ENCODE results near the gene NUDCD3.

NUDCD3 gene

GRCh38 chr7:44382459-44383265 is 107.8 kb downstream of the NUDCD3 start:
- H3K9ac ChIP-seq = no peak overlapping the region
- no peak overlapping the region; a peak in 1 of 22 replicates for H3K27ac ChIP-seq
- H3K27me3 ChIP-seq = no peaks in the 10 kb centered on the region
- no peak for TF ChIP-seq Cebpa-rat (IDR thresholded peaks at IDR 0.05)
- peaks cover 31 to 67% (median 45%) of the 10 kb centered on the region in 11 experiments for H3K36me3 ChIP-seq
- H3K9me3 ChIP-seq (replicated peaks in 1 of 11) = no peaks in the 10 kb centered on the region
- peaks cover 0 to 65% (median 12%) of the 10 kb centered on the region in 11 experiments; a peak in 11 of 22 replicates for H4K20me1 ChIP-seq
- no peaks in the 10 kb centered on the region for H3K4me1 ChIP-seq
- no peak overlapping the region for H3K4me3 ChIP-seq
- no peak overlapping the region for H3K4me2 ChIP-seq

DNA sequence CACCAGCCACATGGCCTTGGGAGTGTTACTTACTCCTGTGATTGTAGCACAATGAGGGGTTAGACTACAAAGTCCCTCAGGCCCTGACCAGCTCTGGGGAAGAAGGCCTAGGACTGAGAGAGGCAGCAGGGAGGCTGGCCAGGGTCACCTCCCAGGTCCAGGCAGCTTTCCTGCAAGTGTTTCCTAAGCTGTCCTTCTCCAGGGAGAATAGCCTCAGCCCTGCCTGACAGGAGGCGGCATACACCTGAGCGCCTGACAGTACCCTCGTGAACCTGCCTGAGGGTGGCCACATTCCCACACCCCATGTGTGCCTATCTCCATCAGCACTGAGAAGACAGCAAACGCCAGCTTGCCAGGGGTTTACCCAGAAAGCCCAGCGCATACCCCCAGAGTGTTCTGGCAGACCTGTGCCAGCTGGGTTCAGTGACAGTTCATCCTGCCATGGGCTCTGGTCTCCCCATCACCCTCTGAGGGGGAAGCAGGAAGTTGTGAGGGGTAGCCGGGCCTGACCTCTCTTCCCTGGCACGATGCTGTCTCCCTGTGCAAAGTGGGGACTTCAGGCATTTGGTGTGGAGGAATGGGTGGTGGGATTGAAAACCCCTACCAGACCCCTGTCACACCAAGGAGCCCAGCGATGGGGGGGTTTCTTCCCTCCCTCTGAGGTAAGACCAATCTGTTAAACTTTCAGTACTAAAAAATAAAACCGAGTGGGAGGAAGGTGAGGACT is 108.8 kb downstream of the NUDCD3 start:
- no peak overlapping the region for H3K4me3 ChIP-seq
- H3K9ac ChIP-seq = no peak overlapping the region
- H3K36me3 ChIP-seq = peaks cover 31 to 57% (median 35%) of the 10 kb centered on the region in 11 experiments
- peaks cover 0 to 69% (median 10%) of the 10 kb centered on the region in 11 experiments; a peak in 11 of 22 replicates for H4K20me1 ChIP-seq
- no peak overlapping the region for H3K4me2 ChIP-seq
- H3K27me3 ChIP-seq = no peaks in the 10 kb centered on the region
- H3K9me3 ChIP-seq (replicated peaks in 1 of 11) = no peaks in the 10 kb centered on the region
- no peak for TF ChIP-seq Cebpa-rat (IDR thresholded peaks at IDR 0.05)
- H3K27ac ChIP-seq = no peak overlapping the region
- H3K4me1 ChIP-seq = no peaks in the 10 kb centered on the region

- Histone ChIP-seq H4K20me1 (peaks cover 0 to 68% (median 6%) of the 10 kb centered on the region in 11 experiments; a peak in 10 of 22 replicates), H3K4me1 (no peaks in the 10 kb centered on the region), H3K9me3 (replicated peaks in 1 of 11) (no peaks in the 10 kb centered on the region), H3K36me3 (peaks cover 24 to 50% (median 28%) of the 10 kb centered on the region in 11 experiments), H3K4me2 (no peak overlapping the region), H3K9ac (no peak overlapping the region), H3K4me3 (no peak overlapping the region), H3K27me3 (no peaks in the 10 kb centered on the region), H3K27ac (no peak overlapping the region)
- no peak for TF ChIP-seq Cebpa-rat (IDR thresholded peaks at IDR 0.05)
Measured at GRCh38 chr7:44380831-44381493, 109.5 kb downstream of the NUDCD3 start.

DNA sequence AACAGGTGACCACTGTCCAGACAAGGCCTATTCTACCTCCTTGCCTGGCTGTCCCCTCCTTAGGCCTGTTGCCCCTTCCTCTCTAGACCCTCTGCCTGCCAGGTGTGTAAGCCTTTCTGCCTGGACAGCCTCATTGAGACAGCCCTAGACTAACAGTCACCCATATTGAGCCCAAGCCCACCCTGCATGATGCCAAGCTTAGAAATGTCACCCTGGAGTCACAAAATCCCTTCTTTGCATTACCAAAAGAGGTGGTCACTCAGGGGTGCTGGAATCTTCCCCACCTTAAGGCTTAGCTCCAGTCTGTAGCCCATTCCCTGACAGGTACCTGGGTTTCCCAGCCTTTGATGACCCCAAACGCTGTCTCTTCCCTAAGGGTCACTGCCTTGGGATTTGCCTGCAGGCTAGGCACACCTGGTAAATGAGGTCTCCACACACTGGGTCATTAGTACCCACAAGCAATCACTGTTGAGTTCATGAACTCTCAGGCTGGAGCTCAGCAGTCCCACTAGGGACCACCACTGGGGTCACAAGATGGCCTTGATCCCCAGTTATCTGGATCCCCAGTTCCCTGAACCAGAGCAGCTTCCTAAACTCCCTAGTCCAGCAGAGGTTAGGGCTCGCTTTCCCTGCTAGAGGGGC is 110.1 kb downstream of the NUDCD3 start:
- Histone ChIP-seq H4K20me1 (peaks cover 0 to 61% (median 5%) of the 10 kb centered on the region in 11 experiments; a peak in 8 of 22 replicates), H3K9ac (no peak overlapping the region), H3K4me3 (no peak overlapping the region), H3K4me2 (no peak overlapping the region), H3K36me3 (peaks cover 18 to 44% (median 21%) of the 10 kb centered on the region in 11 experiments), H3K27me3 (no peaks in the 10 kb centered on the region), H3K27ac (no peak overlapping the region), H3K9me3 (replicated peaks in 1 of 11) (no peaks in the 10 kb centered on the region), H3K4me1 (no peaks in the 10 kb centered on the region)
- TF ChIP-seq Cebpa-rat (IDR thresholded peaks at IDR 0.05) = no peak

DNA sequence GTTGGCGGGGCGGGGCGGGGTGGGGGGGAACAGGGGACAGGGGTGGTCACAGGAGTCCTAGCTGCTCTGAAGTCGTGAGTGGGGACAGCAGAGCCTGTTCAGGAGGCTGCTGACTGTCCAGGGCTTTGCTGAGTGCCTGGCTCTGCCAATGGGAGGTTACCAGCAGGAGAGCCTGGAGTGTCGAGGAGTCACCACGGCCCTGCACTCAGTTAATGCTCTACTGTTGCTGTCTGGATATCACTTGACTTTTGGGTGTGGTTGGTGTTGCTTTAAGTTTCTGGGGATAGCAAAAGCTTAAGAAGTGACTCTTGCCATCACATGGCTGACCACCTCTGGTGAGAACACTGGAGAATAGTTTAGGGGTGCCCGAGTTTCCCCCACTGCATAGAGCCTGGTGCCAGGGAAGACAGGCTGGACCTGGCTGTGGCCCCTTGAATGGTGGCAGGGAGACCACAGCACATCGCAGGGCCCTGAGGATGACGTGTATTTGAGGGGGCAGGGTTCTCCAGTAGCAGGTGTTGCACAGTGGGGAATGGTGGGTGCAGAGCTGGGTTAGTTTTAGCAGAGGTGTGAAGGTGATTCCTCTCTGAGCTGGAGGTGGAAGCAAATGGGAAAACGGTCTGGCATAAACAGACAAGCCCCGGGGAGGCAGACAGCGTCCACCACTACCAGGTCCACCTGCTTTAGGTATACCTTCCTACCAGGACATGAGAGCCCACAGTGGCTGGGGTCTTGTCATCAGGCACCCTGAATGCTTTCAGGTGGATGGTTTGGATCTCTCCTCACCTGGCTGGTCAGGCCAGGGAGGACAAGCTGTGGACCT is 110.9 kb downstream of the NUDCD3 start:
- H3K27me3 ChIP-seq = no peaks in the 10 kb centered on the region
- H3K4me3 ChIP-seq = no peak overlapping the region
- no peaks in the 10 kb centered on the region for H3K9me3 ChIP-seq (replicated peaks in 1 of 11)
- H4K20me1 ChIP-seq = peaks cover 0 to 54% (median 0%) of the 10 kb centered on the region in 11 experiments; a peak in 7 of 22 replicates
- H3K4me1 ChIP-seq = no peaks in the 10 kb centered on the region
- H3K27ac ChIP-seq = no peak overlapping the region
- no peak overlapping the region for H3K4me2 ChIP-seq
- peaks cover 10 to 36% (median 14%) of the 10 kb centered on the region in 11 experiments; a peak in 21 of 22 replicates for H3K36me3 ChIP-seq
- no peak for TF ChIP-seq Cebpa-rat (IDR thresholded peaks at IDR 0.05)
- H3K9ac ChIP-seq = no peak overlapping the region

- no peaks in the 10 kb centered on the region for H3K4me1 ChIP-seq
- H4K20me1 ChIP-seq = peaks cover 0 to 46% (median 0%) of the 10 kb centered on the region in 11 experiments; a peak in 6 of 22 replicates
- H3K4me3 ChIP-seq = no peak overlapping the region
- H3K9me3 ChIP-seq (replicated peaks in 1 of 11) = no peaks in the 10 kb centered on the region
- H3K9ac ChIP-seq = no peak overlapping the region
- H3K27ac ChIP-seq = no peak overlapping the region
- no peak overlapping the region for H3K4me2 ChIP-seq
- TF ChIP-seq Cebpa-rat (IDR thresholded peaks at IDR 0.05) = no peak
- H3K36me3 ChIP-seq = peaks cover 3 to 28% (median 10%) of the 10 kb centered on the region in 11 experiments; a peak in 14 of 22 replicates
- no peaks in the 10 kb centered on the region for H3K27me3 ChIP-seq
Measured at GRCh38 chr7:44378744-44379143, 111.7 kb downstream of the NUDCD3 start.

- Histone ChIP-seq H3K27me3 (no peaks in the 10 kb centered on the region), H3K36me3 (peaks cover 0 to 19% (median 6%) of the 10 kb centered on the region in 11 experiments; a peak in 14 of 22 replicates), H3K9ac (no peak overlapping the region), H3K9me3 (replicated peaks in 1 of 11) (no peaks in the 10 kb centered on the region), H3K4me3 (no peak overlapping the region), H3K4me1 (no peaks in the 10 kb centered on the region), H3K4me2 (no peak overlapping the region), H3K27ac (no peak overlapping the region), H4K20me1 (peaks cover 0 to 37% (median 0%) of the 10 kb centered on the region in 11 experiments; a peak in 6 of 22 replicates)
- no peak for TF ChIP-seq Cebpa-rat (IDR thresholded peaks at IDR 0.05)
Measured at GRCh38 chr7:44377681-44378421, 112.6 kb downstream of the NUDCD3 start.
